Endothelial cell of umbilical vein (primary cell): Measurements from ENCODE around the gene PERCC1. TPM values are rescaled to one million over a fixed set of nuclear protein-coding genes. Genes with fewer than 3 reads are reported as not detected.

Experiments used
- BruUV-seq: library from RNA; stranded (reverse); fragments of 400-500 nt; replicated peaks from 2 replicates; lab custom pipeline; 2021; lab: Mats Ljungman, UMichigan
- CTCF ChIA-PET: fragments of 300-600, 350-600 bp; sonication (Branson Sonifier 250); formaldehyde crosslinking; loops from one replicate; lab custom pipeline; 2021; ENCODE audit warnings: antibody characterized with exemption, inconsistent platforms; lab: Charles Lee
- POLR2A ChIA-PET: fragments of 300-600, 350-600 bp; sonication (Branson Sonifier 250); formaldehyde crosslinking; loops from one replicate; lab custom pipeline; 2021; ENCODE audit warnings: antibody characterized with exemption, inconsistent platforms; lab: Charles Lee
- DNase-seq: peaks from one replicate; pipeline ENCODE4 v3.0.0-alpha.2; 2011; ENCODE audit warnings: low read depth, low spot score
- FAIRE-seq: peaks from 2 replicates; lab custom pipeline; 2011; peaks lifted over from hg19 to GRCh38; lab: Jason Lieb, UNC
- H2AFZ ChIP-seq: 2 replicates; pipeline ENCODE4 v1.6.0; 2012; ENCODE audit warnings: low read depth, low read length, control low read depth, inconsistent platforms
- H3K27ac ChIP-seq: 2 replicates; pipeline ENCODE4 v1.5.1; 2011; ENCODE audit warnings: low read depth, mild to moderate bottlenecking, control low read depth, low read length, moderate library complexity; ENCODE audit not compliant: insufficient read depth
- H3K27me3 ChIP-seq, 2 experiments: 2 replicates each; pipeline versions ENCODE4 v1.6.0 to v1.6.1; 2011; ENCODE audit warnings: low read length in 2 of 2, mixed read lengths in 1 of 2; ENCODE audit not compliant: control insufficient read depth in 2 of 2, insufficient read depth in 2 of 2
- H3K36me3 ChIP-seq, 2 experiments: 2 replicates in 1 of 2; 3 replicates in 1 of 2; pipeline ENCODE4 v1.5.1; 2011; ENCODE audit warnings: low read length in 2 of 2, mild to moderate bottlenecking in 1 of 2, moderate library complexity in 1 of 2; ENCODE audit not compliant: control insufficient read depth in 2 of 2, insufficient read depth in 2 of 2; ENCODE audit errors: extremely low read depth in 1 of 2
- H3K4me1 ChIP-seq: 3 replicates; pipeline ENCODE4 v1.5.1; 2011; ENCODE audit warnings: mild to moderate bottlenecking, low read length; ENCODE audit not compliant: control insufficient read depth, insufficient read depth; ENCODE audit errors: extremely low read depth
- H3K4me2 ChIP-seq: 2 replicates; pipeline ENCODE4 v1.6.1; 2011; ENCODE audit warnings: low read length, control low read depth, mixed read lengths; ENCODE audit not compliant: insufficient read depth
- H3K4me3 ChIP-seq, 3 experiments: fragments of 200-600 bp in 1 of 3; sonication (generic), shearing (Covaris generic) in 1 of 3; replicated peaks in 1 of 3; 2 replicates each; pipeline ENCODE4 v1.5.1; 2011 to 2016; ENCODE audit warnings: control low read depth in 3 of 3, low read length in 3 of 3, mild to moderate bottlenecking in 2 of 3, inconsistent platforms in 1 of 3, low read depth in 1 of 3, moderate library complexity in 1 of 3; ENCODE audit not compliant: insufficient read depth in 1 of 3
- H3K79me2 ChIP-seq: 2 replicates; pipeline ENCODE4 v1.6.0; 2012; ENCODE audit warnings: low read length, inconsistent platforms; ENCODE audit not compliant: control insufficient read depth, insufficient read depth
- H3K9ac ChIP-seq: replicated peaks from 2 replicates; pipeline ENCODE3; 2011; ENCODE audit warnings: low read length, control low read depth; ENCODE audit not compliant: insufficient read depth; ENCODE audit errors: extremely low read depth
- H3K9me1 ChIP-seq: replicated peaks from 3 replicates; pipeline ENCODE4 v1.6.0; 2011; ENCODE audit warnings: mild to moderate bottlenecking, low read length; ENCODE audit not compliant: control insufficient read depth, insufficient read depth; ENCODE audit errors: extremely low read depth
- H3K9me3 ChIP-seq: replicated peaks from 2 replicates; pipeline ENCODE4 v1.5.1; 2012; ENCODE audit warnings: low read length, inconsistent platforms; ENCODE audit not compliant: control insufficient read depth, insufficient read depth
- H4K20me1 ChIP-seq: replicated peaks from 2 replicates; pipeline ENCODE3; 2011; ENCODE audit warnings: mild to moderate bottlenecking, low read length; ENCODE audit not compliant: control insufficient read depth, insufficient read depth; ENCODE audit errors: extremely low read depth
- EZH2 ChIP-seq: IDR thresholded peaks from 2 replicates; pipeline ENCODE4 v1.6.1; 2012; ENCODE audit warnings: borderline replicate concordance, low read depth, mild to moderate bottlenecking, moderate library complexity, low read length, inconsistent platforms; ENCODE audit not compliant: severe bottlenecking
- FOS ChIP-seq: IDR thresholded peaks from 2 replicates; pipeline ENCODE4 v1.6.1; 2011; ENCODE audit warnings: mild to moderate bottlenecking, low read length, moderate library complexity, borderline replicate concordance; ENCODE audit not compliant: insufficient read depth
- GATA2 ChIP-seq: IDR thresholded peaks from 2 replicates; pipeline ENCODE4 v1.7.0; 2011; ENCODE audit warnings: low read depth, mild to moderate bottlenecking, moderate library complexity, mixed read lengths, low read length; ENCODE audit not compliant: insufficient read length, insufficient read depth
- JUN ChIP-seq: IDR thresholded peaks from 2 replicates; pipeline ENCODE4 v1.6.1; 2011; ENCODE audit warnings: borderline replicate concordance, low read depth; ENCODE audit not compliant: insufficient read length, insufficient read depth
- MYC ChIP-seq: IDR thresholded peaks from one replicate; pipeline ENCODE4 v1.6.1; 2011; ENCODE audit warnings: mild to moderate bottlenecking, low read depth, low read length
- POLR2A ChIP-seq: IDR thresholded peaks from 2 replicates; pipeline ENCODE4 v1.6.1; 2012; ENCODE audit warnings: low read depth, mild to moderate bottlenecking, control low read depth, low read length
- POLR2AphosphoS5 ChIP-seq: IDR thresholded peaks from 2 replicates; pipeline ENCODE4 v1.6.1; 2012; ENCODE audit warnings: low read depth, mild to moderate bottlenecking, control low read depth, low read length, moderate library complexity; ENCODE audit not compliant: insufficient read depth
- dilution Hi-C: fragments of 300-500 bp; cut with MboI; formaldehyde crosslinking; loops from one replicate; pipeline ENCODE4 v1.15.0; 2019; ENCODE audit warnings: low sequenced_read_pairs; ENCODE audit not compliant: extremely low pct_ligation_motif_present
- intact Hi-C: fragments of 100-400 bp; cut with micrococcal nuclease; formaldehyde crosslinking; loops from one replicate; pipeline ENCODE4 v1.10.0; 2022
- polyA plus RNA-seq, 4 experiments: library from polyadenylated mRNA; depleted of rRNA in 3 of 4; stranded (reverse) in 3 of 4; unstranded in 1 of 4; fragments of >200 nt; gene quantifications; 2 replicates each; pipeline versions ENCODE4 v1.2.1 to v1.2.3, GENCODE V29; 2011 to 2012; ENCODE audit warnings: missing spikeins in 1 of 4
- total RNA-seq: library from RNA; stranded (reverse); gene quantifications from 2 replicates; pipeline ENCODE4 v1.2.3, GENCODE V29; 2021
- TF ChIP-seq, protein P1 (sequence below), 2 donors: IDR thresholded peaks; 1 replicate in 1 of 2; 2 replicates in 1 of 2; pipeline ENCODE4 v1.5.1; 2011; ENCODE audit warnings: low read length in 2 of 2, mild to moderate bottlenecking in 2 of 2, moderate library complexity in 2 of 2, control low read depth in 1 of 2, inconsistent platforms in 1 of 2, low read depth in 1 of 2; ENCODE audit not compliant: insufficient read depth in 1 of 2; ENCODE audit errors: extremely low read depth in 1 of 2
- TF ChIP-seq, protein P2 (sequence below): IDR thresholded peaks from 2 replicates; pipeline ENCODE4 v1.6.1; 2011; ENCODE audit not compliant: insufficient read depth, insufficient read length

PERCC1 gene
- total and polyA plus RNA-seq, 2 donors (not counting 3 experiments of a cell fraction or from before 2014, with no cell fraction given), result not detected

DNA sequence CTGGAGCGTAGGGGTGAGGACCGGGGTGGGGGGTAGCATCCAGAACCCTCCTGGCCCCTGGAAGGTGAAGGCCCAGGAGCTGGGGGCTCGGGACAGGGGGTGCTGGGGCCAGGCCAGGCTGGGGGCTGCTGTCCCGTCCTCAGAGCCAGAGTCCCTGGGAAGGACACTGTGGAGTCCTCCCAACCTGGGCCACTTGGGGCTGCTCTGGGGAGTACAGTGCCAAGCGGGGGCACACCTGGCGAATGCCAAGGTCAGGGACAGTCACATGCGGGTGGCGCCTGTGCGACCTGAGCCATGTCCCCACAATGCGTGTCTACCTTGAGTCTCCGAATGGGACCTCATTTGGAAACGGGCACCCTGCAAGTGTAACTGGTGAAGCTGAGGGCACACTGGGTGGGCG lies 1.2 kb upstream of the PERCC1 start:
- FAIRE-seq, result no peak
- no peak for TF ChIP-seq POLR2AphosphoS5
- no peak for TF ChIP-seq JUN
- TF ChIP-seq, protein P1, sequence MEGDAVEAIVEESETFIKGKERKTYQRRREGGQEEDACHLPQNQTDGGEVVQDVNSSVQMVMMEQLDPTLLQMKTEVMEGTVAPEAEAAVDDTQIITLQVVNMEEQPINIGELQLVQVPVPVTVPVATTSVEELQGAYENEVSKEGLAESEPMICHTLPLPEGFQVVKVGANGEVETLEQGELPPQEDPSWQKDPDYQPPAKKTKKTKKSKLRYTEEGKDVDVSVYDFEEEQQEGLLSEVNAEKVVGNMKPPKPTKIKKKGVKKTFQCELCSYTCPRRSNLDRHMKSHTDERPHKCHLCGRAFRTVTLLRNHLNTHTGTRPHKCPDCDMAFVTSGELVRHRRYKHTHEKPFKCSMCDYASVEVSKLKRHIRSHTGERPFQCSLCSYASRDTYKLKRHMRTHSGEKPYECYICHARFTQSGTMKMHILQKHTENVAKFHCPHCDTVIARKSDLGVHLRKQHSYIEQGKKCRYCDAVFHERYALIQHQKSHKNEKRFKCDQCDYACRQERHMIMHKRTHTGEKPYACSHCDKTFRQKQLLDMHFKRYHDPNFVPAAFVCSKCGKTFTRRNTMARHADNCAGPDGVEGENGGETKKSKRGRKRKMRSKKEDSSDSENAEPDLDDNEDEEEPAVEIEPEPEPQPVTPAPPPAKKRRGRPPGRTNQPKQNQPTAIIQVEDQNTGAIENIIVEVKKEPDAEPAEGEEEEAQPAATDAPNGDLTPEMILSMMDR (IDR thresholded peaks at IDR 0.05; ENCODE audit: extremely low read depth in 1 of 2, insufficient read depth in 1 of 2, low read depth in 1 of 2, low read length in 2 of 2), result no peak
- no peak for TF ChIP-seq POLR2A
- TF ChIP-seq GATA2, result no peak
- no peak for TF ChIP-seq EZH2
- TF ChIP-seq, protein P2, sequence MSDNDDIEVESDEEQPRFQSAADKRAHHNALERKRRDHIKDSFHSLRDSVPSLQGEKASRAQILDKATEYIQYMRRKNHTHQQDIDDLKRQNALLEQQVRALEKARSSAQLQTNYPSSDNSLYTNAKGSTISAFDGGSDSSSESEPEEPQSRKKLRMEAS, result no peak
- TF ChIP-seq FOS, result no peak
- TF ChIP-seq MYC, result no peak
- BruUV-seq, result no TSS peak
- intact Hi-C loops, result loop anchor here (10.0 kb wide), 1 partner anchor 275 kb away; the partner anchor contains the start of gene MAPK8IP3
- no peaks in the 10 kb centered on the region for H3K9me3 ChIP-seq
- ChIA-PET POLR2A (interaction anchor here (0.7 kb wide), 1 partner anchor 342 kb away, joined by 4 read pairs; no protein-coding TSS in a partner anchor), CTCF (interaction anchor here (0.8 to 1.7 kb wide), 3 partner anchors 8 to 321 kb away, joined by 4 to 8 read pairs (median 6); no protein-coding TSS in a partner anchor)
- H3K79me2 ChIP-seq, result no peaks in the 10 kb centered on the region
- no peaks in the 10 kb centered on the region for H3K36me3 ChIP-seq
- H3K27me3 ChIP-seq, result no peaks in the 10 kb centered on the region
- H3K4me2 ChIP-seq, result no peak overlapping the region
- no peak overlapping the region for H3K27ac ChIP-seq
- no peaks in the 10 kb centered on the region for H4K20me1 ChIP-seq
- no peak for DNase-seq
- H2AFZ ChIP-seq, result no peak overlapping the region
- no peak overlapping the region for H3K4me3 ChIP-seq
- H3K9ac ChIP-seq, result no peak overlapping the region
- dilution Hi-C loops, result no loop called here
- H3K4me1 ChIP-seq, result no peaks in the 10 kb centered on the region
- no peaks in the 10 kb centered on the region for H3K9me1 ChIP-seq
